NCI-H187 treated with DMSO at 0.1 percent for 48 hours (cell line): ENCODE measurements around the gene BRINP1.
A peak's percentile ranks its signal among the peaks of the same experiment; 100 is the strongest.

Source experiments
- DNase-seq: peaks from one replicate; lab custom pipeline; 2025; lab: John Stamatoyannopoulos, UW

Gene BRINP1

GRCh38 chr9:119339056-119339455 lies 30.2 kb downstream of the BRINP1 start:
- DNase-seq: no peak

GRCh38 chr9:119337573-119337972 lies 31.7 kb downstream of the BRINP1 start:
- no peak for DNase-seq

GRCh38 chr9:119334745-119335144 lies 34.5 kb downstream of the BRINP1 start:
- DNase-seq: no peak

GRCh38 chr9:119333507-119334229 lies 35.6 kb downstream of the BRINP1 start:
- no peak for DNase-seq

- DNase-seq: no peak
Measured at GRCh38 chr9:119332522-119332921, 36.7 kb downstream of the BRINP1 start.

GRCh38 chr9:119322184-119322583 lies 47.1 kb downstream of the BRINP1 start:
- DNase-seq: no peak

- no peak for DNase-seq
Measured at GRCh38 chr9:119318371-119318770, 50.9 kb downstream of the BRINP1 start.

- no peak for DNase-seq
Measured at GRCh38 chr9:119313846-119314245, 55.4 kb downstream of the BRINP1 start.

GRCh38 chr9:119310741-119311140 lies 58.5 kb downstream of the BRINP1 start:
- no peak for DNase-seq

- DNase-seq: no peak
Measured at GRCh38 chr9:119307471-119307870, 61.8 kb downstream of the BRINP1 start.

GRCh38 chr9:119304555-119304954 lies 64.7 kb downstream of the BRINP1 start:
- DNase-seq: no peak

- DNase-seq: no peak
Measured at GRCh38 chr9:119302988-119303698, 66.1 kb downstream of the BRINP1 start.

- no peak for DNase-seq
Measured at GRCh38 chr9:119298076-119298853, 71.0 kb downstream of the BRINP1 start.

- no peak for DNase-seq
Measured at GRCh38 chr9:119291554-119291953, 77.7 kb downstream of the BRINP1 start.

- peak; percentile 0 for DNase-seq
Measured at GRCh38 chr9:119289740-119290433, 79.3 kb downstream of the BRINP1 start.

- no peak for DNase-seq
Measured at GRCh38 chr9:119284587-119285337, 84.5 kb downstream of the BRINP1 start.

- no peak for DNase-seq
Measured at GRCh38 chr9:119284118-119284517, 85.1 kb downstream of the BRINP1 start.

- no peak for DNase-seq
Measured at GRCh38 chr9:119283078-119283794, 86.0 kb downstream of the BRINP1 start.

- no peak for DNase-seq
Measured at GRCh38 chr9:119282476-119283077, 86.7 kb downstream of the BRINP1 start.

GRCh38 chr9:119280740-119281485 lies 88.3 kb downstream of the BRINP1 start:
- DNase-seq: no peak
